OCI-LY1 (cell line): ENCODE data around the gene PNPLA6.

Experiments used
- H2AFZ ChIP-seq: fragments of 200-600 bp; sonication (generic), shearing (Covaris generic); 2 replicates; pipeline ENCODE4 v1.6.0; 2014; ENCODE audit warnings: antibody characterized with exemption, mild to moderate bottlenecking, low read length
- H3F3A ChIP-seq: fragments of 200-600 bp; sonication (generic), shearing (Covaris generic); 2 replicates; pipeline ENCODE4 v1.6.0; 2014; ENCODE audit warnings: mild to moderate bottlenecking, antibody characterized with exemption, low read length, moderate library complexity; ENCODE audit not compliant: insufficient read depth
- H3K27ac ChIP-seq: fragments of 200-600 bp; sonication (generic); 2 replicates; pipeline ENCODE4 v1.5.1; 2014; ENCODE audit warnings: low read length, mixed run types, mild to moderate bottlenecking, low read depth; ENCODE audit not compliant: poor library complexity, severe bottlenecking
- H3K27me3 ChIP-seq: fragments of 200-600 bp; sonication (generic); 2 replicates; pipeline ENCODE4 v1.6.0; 2014; ENCODE audit warnings: antibody characterized with exemption, mild to moderate bottlenecking, low read length, moderate library complexity; ENCODE audit not compliant: insufficient read depth
- H3K36me3 ChIP-seq: fragments of 200-600 bp; sonication (generic); 2 replicates; pipeline ENCODE4 v1.6.1; 2014; ENCODE audit warnings: mild to moderate bottlenecking, antibody characterized with exemption, low read length, moderate library complexity, mixed read lengths; ENCODE audit not compliant: insufficient read depth
- H3K4me1 ChIP-seq: fragments of 200-600 bp; sonication (generic); 2 replicates; pipeline ENCODE4 v1.5.1; 2014; ENCODE audit warnings: mild to moderate bottlenecking, low read length, moderate library complexity; ENCODE audit not compliant: insufficient read depth, severe bottlenecking
- H3K4me2 ChIP-seq: fragments of 200-600 bp; sonication (generic), shearing (Covaris generic); 2 replicates; pipeline ENCODE4 v1.6.1; 2014; ENCODE audit warnings: low read length
- H3K4me3 ChIP-seq: fragments of 200-600 bp; sonication (generic); 2 replicates; pipeline ENCODE4 v1.5.1; 2014; ENCODE audit warnings: low read length, low read depth, mild to moderate bottlenecking, mixed read lengths; ENCODE audit not compliant: poor library complexity, severe bottlenecking
- H3K79me2 ChIP-seq: fragments of 200-600 bp; shearing (Covaris generic); 2 replicates; pipeline ENCODE4 v1.6.1; 2016; ENCODE audit warnings: mixed run types, low read length, mixed read lengths; ENCODE audit not compliant: insufficient read depth
- H3K9ac ChIP-seq: fragments of 200-600 bp; sonication (generic), shearing (Covaris generic); 2 replicates; pipeline ENCODE4 v1.6.1; 2014; ENCODE audit warnings: mild to moderate bottlenecking, low read length, mixed read lengths
- H3K9me2 ChIP-seq: fragments of 200-600 bp; sonication (generic), shearing (Covaris generic); 2 replicates; pipeline ENCODE4 v1.6.1; 2014; ENCODE audit warnings: low read depth, mild to moderate bottlenecking, low read length, mixed read lengths
- H3K9me3 ChIP-seq: fragments of 200-600 bp; shearing (Covaris generic); 2 replicates; pipeline ENCODE4 v1.6.1; 2014; ENCODE audit warnings: low read length, mixed read lengths
- H4K20me1 ChIP-seq: fragments of 200-600 bp; sonication (generic), shearing (Covaris generic); 2 replicates; pipeline ENCODE4 v1.6.0; 2016; ENCODE audit warnings: mild to moderate bottlenecking, low read length; ENCODE audit not compliant: insufficient read depth
- CTCF ChIP-seq: fragments of 200-600 bp; sonication (generic), shearing (Covaris generic); IDR thresholded peaks from 2 replicates; pipeline ENCODE4 v1.5.1; 2017; ENCODE audit warnings: mild to moderate bottlenecking, antibody characterized with exemption, low read length, moderate library complexity, mixed read lengths
- EZH2 ChIP-seq: fragments of 200-600 bp; sonication (generic), shearing (Covaris generic); IDR thresholded peaks from 2 replicates; pipeline ENCODE4 v1.8.0; 2017; ENCODE audit warnings: borderline replicate concordance, mixed run types, mild to moderate bottlenecking, antibody characterized with exemption, low read length, moderate library complexity, mixed read lengths

The PNPLA6 gene

GRCh38 chr19:7578127-7578526 lies 42.6 kb downstream of the PNPLA6 start:
- H3K4me2 ChIP-seq = no peak overlapping the region
- no peaks in the 10 kb centered on the region for H3K4me1 ChIP-seq
- no peaks in the 10 kb centered on the region for H3K9me3 ChIP-seq
- no peaks in the 10 kb centered on the region for H3K27me3 ChIP-seq
- no peak for TF ChIP-seq CTCF
- TF ChIP-seq EZH2 = no peak
- H3F3A ChIP-seq = no peaks in the 10 kb centered on the region
- no peak overlapping the region for H2AFZ ChIP-seq
- no peaks in the 10 kb centered on the region for H4K20me1 ChIP-seq
- no peak overlapping the region for H3K4me3 ChIP-seq
- H3K36me3 ChIP-seq = no peaks in the 10 kb centered on the region
- no peak overlapping the region for H3K27ac ChIP-seq
- H3K9ac ChIP-seq = no peak overlapping the region
- no peaks in the 10 kb centered on the region for H3K79me2 ChIP-seq
- no peaks in the 10 kb centered on the region for H3K9me2 ChIP-seq

GRCh38 chr19:7579182-7579581 lies 43.7 kb downstream of the PNPLA6 start:
- H3K9me2 ChIP-seq = no peaks in the 10 kb centered on the region
- no peaks in the 10 kb centered on the region for H3F3A ChIP-seq
- H2AFZ ChIP-seq = no peak overlapping the region
- H3K79me2 ChIP-seq = no peaks in the 10 kb centered on the region
- H4K20me1 ChIP-seq = no peaks in the 10 kb centered on the region
- no peaks in the 10 kb centered on the region for H3K4me1 ChIP-seq
- H3K27me3 ChIP-seq = no peaks in the 10 kb centered on the region
- H3K27ac ChIP-seq = no peak overlapping the region
- H3K4me2 ChIP-seq = no peak overlapping the region
- no peak overlapping the region for H3K4me3 ChIP-seq
- H3K9ac ChIP-seq = no peak overlapping the region
- TF ChIP-seq CTCF (no peak), EZH2 (no peak)
- no peaks in the 10 kb centered on the region for H3K9me3 ChIP-seq
- H3K36me3 ChIP-seq = no peaks in the 10 kb centered on the region

- no peak overlapping the region for H3K4me2 ChIP-seq
- H2AFZ ChIP-seq = no peak overlapping the region
- H3K27me3 ChIP-seq = no peaks in the 10 kb centered on the region
- H3F3A ChIP-seq = no peaks in the 10 kb centered on the region
- TF ChIP-seq CTCF (no peak), EZH2 (no peak)
- no peaks in the 10 kb centered on the region for H3K4me1 ChIP-seq
- no peak overlapping the region for H3K27ac ChIP-seq
- no peak overlapping the region for H3K9ac ChIP-seq
- no peaks in the 10 kb centered on the region for H3K36me3 ChIP-seq
- H3K9me2 ChIP-seq = no peaks in the 10 kb centered on the region
- H4K20me1 ChIP-seq = no peaks in the 10 kb centered on the region
- H3K9me3 ChIP-seq = no peaks in the 10 kb centered on the region
- H3K79me2 ChIP-seq = no peaks in the 10 kb centered on the region
- H3K4me3 ChIP-seq = no peak overlapping the region
Measured at GRCh38 chr19:7582446-7582845, 46.9 kb downstream of the PNPLA6 start.
